IMR-90 (cell line): ENCODE measurements around the gene HEXA.

Source experiments
- ELK1 ChIP-seq: fragments of 150-350 bp; IDR thresholded peaks from 2 replicates; pipeline ENCODE4 v1.6.1; 2016; ENCODE audit warnings: low read depth, mild to moderate bottlenecking, low read length, moderate library complexity, borderline replicate concordance
- MAZ ChIP-seq: IDR thresholded peaks from 2 replicates; pipeline ENCODE4 v1.6.1; 2012; ENCODE audit warnings: low read depth, mild to moderate bottlenecking, low read length, improper control_type of control experiment, moderate library complexity, borderline replicate concordance
- POLR2A ChIP-seq: IDR thresholded peaks from 2 replicates; pipeline ENCODE4 v1.6.1; 2012; ENCODE audit warnings: mild to moderate bottlenecking, low read depth, low read length
- RAD21 ChIP-seq: IDR thresholded peaks from 2 replicates; pipeline ENCODE4 v1.6.1; 2012; ENCODE audit warnings: low read length, improper control_type of control experiment
- TF ChIP-seq, protein P1 (sequence below): conservative IDR thresholded peaks from 2 replicates; pipeline ENCODE4 v1.5.1; 2012; ENCODE audit warnings: mild to moderate bottlenecking, low read depth, low read length, improper control_type of control experiment

- TF ChIP-seq, protein P1, sequence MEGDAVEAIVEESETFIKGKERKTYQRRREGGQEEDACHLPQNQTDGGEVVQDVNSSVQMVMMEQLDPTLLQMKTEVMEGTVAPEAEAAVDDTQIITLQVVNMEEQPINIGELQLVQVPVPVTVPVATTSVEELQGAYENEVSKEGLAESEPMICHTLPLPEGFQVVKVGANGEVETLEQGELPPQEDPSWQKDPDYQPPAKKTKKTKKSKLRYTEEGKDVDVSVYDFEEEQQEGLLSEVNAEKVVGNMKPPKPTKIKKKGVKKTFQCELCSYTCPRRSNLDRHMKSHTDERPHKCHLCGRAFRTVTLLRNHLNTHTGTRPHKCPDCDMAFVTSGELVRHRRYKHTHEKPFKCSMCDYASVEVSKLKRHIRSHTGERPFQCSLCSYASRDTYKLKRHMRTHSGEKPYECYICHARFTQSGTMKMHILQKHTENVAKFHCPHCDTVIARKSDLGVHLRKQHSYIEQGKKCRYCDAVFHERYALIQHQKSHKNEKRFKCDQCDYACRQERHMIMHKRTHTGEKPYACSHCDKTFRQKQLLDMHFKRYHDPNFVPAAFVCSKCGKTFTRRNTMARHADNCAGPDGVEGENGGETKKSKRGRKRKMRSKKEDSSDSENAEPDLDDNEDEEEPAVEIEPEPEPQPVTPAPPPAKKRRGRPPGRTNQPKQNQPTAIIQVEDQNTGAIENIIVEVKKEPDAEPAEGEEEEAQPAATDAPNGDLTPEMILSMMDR, result no peak
- TF ChIP-seq MAZ (no peak), ELK1 (no peak), RAD21 (no peak), POLR2A (no peak)
Measured at GRCh38 chr15:72345280-72345679, 30.5 kb downstream of the HEXA start.
